NCI-H1105 treated with DMSO at 0.1 percent for 48 hours (cell line): ENCODE results near the gene POLR3H.
"Not testable (repeated sequence)": the region's sequence is repeated elsewhere in the genome, so short reads cannot be mapped to it uniquely, and the experiment has no call there.

ENCODE experiments used
- DNase-seq: peaks from one replicate; lab custom pipeline; 2025; lab: John Stamatoyannopoulos, UW

Gene POLR3H

DNA sequence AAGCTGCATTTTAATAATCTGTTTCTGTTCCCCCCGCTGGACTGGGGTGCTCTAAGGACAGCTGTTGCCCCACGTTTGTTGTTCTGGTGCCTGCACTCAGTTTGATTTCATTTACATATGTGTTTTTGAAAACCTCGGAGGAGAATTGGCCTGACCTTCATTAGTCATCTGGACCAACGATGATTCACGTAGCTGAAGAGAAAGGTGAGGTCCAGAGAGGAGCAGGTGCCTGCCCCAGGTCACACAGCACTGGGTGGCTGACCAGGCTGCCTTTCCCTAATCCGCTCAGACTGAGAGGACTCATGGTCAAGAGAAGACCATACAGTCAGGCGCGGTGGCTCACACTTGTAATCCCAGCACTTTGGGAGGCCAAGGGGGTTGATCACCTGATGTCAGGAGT is 20.3 kb upstream of the POLR3H start:
- no peak for DNase-seq

DNA sequence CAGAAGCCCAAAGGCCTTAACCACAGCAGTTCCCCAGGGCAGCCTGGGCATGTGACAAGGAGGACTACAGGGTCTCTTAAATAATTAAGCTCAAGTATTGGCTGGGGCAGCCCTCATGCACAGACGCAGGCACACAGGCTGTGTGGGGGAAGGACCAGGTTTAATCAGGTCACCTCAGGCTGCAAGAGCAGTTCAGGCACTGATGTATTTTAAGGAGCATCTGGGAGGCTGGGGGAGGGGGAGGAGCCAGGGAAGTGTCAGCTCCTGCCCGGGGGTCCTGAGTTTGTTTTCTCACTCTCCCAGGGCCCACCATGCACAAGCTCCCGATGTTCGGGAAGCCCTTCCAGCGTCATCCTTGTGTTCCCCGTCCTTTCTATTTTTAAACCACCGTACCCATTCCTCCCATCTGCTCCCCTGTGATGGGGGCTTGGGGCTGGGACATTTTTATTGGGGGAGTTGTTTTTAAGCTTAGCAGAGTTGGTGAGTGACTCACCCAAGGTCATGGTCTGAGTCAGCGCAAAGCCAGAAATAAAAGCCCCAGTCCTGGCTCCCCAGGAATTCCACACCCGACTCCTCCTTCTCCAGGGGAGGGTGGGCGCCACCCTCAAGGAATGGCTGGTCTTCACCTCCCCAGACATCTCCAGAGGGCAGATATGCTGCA is 18.9 kb upstream of the POLR3H start:
- DNase-seq: no peak

DNA sequence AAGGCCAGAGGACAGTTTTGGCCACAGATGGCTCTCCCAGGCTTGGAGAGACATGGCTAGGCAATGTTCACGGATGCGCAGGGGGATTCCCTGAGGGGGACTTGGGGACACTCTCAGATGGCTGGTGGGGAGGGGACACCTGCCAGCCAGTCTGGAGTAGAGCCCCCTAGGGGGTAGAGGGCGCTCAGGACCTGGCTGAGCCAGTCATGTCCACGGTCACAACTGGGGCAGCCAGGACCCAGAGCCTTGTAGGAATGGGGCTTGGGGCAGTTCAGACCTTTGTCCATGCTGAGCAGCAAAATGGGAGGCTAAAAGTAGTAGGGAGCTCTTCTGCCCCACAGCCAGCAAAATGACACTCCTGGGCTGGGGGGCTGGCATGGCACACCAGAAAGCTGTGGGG is 18.2 kb upstream of the POLR3H start:
- DNase-seq: no peak

DNA sequence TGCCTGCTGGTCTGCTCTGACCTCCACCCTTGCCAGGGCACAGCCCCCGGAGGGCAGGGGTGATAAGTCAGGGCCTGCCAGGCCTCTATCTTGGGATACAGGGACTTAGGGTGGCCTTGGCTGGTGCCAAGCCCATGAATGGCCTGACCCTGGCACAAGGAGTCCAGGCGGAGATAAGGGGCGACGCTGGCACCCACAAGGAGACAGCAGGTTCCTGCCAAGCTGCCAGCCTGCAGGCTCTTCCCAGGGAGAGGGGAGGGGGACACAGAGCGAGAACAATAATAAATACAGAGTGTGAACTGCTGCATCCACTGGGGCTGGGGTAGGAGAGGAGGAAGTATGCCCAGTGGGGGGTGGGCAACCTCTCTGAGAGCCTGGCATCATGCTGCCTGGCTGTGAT is 17.5 kb upstream of the POLR3H start:
- DNase-seq: no peak

DNA sequence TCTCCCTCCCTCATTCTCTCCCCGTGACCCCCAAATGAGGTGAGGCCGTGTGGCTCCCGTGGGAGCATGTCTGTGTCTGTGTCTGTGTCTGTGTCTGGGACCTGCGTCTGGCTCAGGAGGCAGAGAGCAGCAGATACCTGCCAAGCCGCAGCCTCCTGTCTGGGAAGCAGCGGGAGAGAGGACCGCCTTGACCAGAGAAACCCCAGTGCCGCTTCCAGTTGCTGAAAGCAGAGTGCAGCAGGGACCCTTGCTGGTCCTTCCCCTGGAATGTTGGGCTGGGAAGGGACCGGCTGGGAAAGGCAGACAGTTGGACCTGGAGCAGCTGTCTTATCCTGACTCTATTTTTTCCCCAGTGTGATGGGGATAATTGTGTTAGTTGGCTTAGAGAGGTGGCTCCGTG is 17.1 kb upstream of the POLR3H start:
- no peak for DNase-seq

DNA sequence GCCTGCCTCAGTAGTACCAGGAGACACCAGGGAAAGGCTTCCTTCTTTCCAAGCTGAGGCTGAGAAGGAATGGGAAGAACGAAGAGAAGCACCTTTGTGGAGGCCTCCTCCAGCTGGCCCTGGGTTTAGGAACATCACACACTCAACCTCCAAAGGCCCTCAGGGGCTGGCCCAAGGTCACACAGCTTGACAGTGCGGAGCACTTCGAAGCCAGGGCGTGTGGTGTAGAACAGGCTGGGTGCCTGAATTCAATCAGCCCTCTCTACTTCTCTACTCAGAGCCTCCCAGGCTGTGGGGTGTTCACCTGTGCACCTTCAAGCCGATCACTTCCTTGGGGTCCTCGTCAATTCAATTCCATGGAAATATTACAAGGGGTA is 15.8 kb upstream of the POLR3H start:
- DNase-seq: no peak

DNA sequence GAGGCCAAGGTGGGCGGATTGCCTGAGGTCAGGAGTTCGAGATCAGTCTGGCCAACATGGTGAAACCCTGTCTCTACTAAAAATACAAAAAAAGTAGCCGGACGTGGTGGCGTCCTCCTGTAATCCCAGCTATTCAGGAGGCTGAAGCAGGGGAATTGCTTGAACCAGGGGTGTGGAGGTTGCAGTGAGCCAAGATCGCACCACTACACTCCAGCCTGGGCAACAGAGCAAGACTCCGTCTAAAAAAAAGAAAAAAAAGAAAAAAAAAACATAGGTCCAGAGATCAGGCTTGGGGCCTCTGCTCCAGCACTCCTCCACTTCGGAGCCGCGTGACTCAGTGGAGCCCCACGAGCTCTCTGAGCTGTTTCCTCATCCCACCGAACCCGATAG is 14.0 kb upstream of the POLR3H start:
- not testable (repeated sequence) for DNase-seq

DNA sequence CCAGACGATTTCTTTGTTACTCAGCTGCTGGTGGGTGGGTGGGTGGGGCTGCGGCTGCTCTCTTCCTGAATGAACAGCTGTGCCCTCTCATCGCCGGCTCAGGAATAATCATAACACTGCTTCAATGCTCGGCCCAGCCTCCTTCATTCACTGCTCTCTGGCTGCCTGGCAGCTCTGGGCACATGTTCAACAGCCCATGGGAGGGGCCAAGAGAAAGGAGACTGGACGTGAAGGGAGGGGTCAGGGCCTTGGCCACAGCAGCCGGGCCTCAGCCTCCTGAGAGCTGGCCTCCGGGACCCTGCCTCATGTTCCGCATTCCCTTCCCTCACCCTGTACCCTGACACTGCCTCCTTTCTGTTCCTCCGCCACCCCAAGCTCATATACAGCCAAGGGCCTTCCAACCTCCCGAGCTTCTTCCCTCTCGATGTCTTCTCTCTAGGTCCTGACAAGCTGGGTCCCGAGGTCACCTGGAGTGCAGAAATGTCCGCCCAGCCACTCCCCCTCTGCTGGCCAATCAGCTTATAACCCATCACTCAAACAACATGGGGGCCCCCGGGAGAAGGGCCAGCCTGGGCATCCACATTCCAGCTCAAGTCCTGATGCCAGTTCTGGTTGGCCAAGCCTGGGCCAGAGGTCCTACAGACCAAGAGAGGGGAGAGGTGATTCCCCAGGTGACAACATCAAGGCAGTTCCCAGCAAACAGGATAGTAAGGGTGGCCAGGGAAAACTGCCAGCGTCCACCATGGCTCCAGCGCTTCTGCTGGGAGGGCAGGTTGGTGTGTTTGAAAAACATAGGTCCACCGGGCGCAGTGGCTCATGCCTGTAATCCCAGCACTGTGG is 13.4 kb upstream of the POLR3H start:
- DNase-seq: no peak

DNA sequence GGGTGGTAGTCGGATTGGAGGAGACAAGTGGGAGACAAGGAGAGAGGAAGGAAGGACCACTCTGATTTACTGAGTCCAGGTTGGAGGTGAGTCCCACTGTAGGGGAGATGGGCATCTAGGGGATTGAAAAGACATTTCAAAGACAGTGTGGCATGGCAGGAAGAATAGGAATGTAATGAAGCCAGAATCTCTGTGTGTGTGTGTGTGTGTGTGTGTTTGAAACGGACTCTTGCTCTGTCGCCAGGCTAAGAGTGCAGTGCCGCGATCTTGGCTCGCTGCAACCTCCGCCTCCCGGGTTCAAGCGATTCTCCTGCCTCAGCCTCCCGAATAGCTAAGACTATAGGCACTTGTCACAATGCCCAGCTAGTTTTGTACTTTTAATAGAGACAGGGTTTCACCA is 12.3 kb upstream of the POLR3H start:
- no peak for DNase-seq

DNA sequence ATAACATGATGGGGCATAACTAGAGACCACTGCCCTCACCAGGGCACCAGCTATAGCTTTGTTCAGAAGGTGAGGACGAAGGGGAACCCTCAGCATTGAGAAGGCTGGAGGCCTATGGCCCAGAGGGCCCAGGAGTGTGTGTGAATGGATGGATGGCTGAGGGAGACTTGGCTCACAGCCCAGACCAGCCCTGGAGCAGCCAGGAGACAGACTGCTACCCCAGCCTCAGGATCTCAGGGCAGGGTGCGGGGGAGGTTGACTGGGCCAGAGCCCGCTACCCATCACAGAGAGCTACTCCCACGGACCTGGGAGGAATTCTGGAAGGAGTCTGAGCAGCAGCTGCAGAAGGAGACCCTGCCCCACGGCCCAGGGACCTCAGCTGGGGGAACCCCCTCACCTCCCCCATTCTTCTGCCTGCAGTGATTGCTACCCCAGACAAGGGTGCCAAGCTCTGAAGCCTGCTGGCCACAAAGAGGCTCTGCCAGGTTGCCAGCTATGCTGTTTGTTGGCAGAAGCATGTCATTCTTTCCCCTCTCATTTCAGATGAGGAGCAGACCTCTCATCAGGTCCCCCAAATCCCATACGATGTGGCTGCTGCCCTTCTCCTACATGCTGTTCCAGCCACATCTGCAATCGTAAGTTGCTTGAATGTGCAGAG is 11.2 kb upstream of the POLR3H start:
- DNase-seq: no peak

DNA sequence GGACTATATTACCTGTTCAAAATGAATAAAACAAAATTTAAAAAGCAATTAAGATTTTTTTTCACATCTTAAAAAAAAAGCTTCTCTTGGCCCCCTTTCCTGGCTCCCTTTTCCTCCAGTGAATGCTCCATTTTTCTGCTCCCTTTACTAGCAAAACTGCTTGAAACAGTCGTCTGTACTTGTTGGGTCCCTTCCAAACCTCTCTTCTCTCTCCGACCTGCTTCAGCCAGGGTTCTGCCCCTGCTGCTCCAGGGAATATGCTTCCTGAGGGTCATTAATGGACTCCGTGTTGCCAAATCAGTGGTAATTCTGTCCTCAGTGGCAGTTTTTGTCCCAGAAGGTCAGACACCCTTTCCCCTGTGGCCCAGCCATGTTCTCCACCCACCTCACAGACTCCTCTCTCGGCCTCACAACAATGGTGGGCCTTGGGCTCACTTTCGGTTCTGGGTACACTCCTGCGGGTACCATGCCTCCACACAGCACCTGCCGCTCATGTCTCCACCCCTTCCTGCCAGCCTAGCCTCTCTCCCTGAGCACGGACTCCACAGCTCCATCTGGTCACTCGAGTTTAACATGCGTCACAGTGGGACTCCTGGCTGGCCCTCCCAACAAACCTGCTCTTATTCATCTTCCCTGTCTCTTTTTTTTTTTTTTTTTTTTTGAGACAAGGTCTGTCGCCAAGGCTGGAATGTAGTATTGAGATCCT is 7.8 kb upstream of the POLR3H start:
- DNase-seq: no peak

DNA sequence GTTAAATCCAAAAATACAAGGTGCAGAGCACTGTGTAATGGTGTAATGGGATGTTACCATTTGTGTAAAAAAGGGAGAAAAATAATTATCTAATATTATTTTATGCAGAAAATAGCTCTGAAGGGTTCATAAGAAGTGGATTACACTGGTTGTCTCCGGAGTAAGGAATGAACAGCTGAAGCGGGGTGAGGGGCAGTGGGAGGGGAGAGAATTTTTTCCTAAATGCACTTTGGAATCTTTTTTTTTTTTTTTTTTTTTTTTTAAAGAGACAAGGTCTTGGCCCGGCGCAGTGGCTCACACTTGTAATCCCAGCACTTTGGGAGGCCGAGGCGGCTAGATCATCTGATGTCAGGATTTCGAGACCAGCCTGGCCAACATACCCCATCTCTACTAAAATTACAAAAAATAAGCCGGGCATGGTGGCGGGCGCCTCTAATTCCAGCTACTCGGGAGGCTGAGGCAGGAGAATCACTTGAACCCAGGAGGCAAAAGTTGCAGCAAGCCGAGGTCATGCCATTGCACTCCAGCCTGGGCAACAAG is 6.8 kb upstream of the POLR3H start:
- no peak for DNase-seq

DNA sequence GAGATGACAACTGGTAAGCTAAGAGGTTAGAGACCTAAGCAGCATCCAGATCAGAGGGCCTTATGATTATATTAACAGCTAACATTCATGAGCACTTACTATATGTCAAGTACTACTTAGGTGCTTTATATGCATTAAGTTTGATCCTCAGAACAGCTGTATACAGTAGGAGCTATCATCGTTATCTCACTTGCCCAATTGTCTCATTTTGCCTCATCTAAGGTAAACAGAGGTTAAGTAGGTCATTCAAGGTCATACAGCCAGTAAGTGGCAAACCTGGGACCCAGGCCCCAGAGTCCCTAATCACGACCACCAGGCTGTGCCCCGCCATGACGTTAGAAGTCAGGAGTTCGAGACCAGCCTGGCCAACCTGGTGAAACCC is 4.6 kb upstream of the POLR3H start:
- DNase-seq: no peak

DNA sequence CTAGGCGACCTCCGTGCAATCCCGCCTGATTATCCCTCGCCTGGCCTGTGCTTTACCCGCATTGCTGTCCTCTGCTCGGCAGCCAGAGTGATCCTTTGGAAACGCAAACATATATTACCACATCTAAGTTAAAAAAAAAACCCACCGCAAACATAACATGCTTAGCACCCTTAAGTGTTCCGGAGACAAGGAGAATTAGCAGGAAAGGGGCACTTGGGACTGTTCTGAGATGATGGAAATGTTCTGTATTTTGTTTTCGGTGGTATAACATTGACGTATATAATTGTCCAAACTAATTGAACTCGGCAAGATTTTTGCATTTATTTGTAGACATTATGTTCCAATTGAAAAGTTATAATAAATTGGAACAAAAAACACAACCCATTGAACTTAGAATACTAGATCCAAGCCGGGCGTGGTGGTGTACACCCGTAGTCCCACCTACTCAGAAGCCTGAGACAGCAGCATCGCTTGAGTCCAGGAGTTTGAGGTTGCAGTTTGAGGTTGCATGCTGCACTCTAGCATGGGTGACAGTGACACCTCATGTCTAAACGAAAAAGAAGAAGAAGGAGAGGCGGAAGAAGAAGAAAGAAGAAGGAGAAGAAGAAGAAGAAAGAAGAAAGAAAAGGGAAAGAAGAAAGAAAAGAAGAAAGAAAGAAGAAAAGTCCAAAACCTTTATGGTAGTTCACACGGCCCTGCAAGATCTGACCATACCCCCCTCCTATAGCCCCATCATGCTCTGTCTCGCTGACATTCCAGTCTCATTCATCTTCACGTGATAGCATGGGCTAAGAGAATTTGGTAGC is 604 bp upstream of the POLR3H start:
- no peak for DNase-seq

DNA sequence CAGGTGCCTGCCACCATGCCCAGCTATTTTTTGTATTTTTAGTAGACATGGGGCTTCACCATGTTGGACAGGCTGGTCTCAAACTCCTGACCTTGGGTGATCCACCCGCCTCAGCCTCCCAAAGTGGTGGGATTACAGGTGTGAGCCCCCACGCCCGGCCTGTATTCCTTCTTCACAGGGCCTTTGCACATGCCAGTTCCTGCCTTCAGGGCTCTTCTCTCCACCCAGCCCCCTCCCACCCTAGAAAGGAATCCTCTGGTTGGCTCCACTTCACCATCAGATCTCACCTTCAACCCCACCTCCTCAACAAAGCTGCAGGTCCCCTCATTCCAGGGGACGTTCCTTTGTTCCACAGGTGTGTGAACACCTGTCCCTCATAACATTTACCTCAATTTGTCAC is 2.0 kb downstream of the POLR3H start:
- DNase-seq: no peak

DNA sequence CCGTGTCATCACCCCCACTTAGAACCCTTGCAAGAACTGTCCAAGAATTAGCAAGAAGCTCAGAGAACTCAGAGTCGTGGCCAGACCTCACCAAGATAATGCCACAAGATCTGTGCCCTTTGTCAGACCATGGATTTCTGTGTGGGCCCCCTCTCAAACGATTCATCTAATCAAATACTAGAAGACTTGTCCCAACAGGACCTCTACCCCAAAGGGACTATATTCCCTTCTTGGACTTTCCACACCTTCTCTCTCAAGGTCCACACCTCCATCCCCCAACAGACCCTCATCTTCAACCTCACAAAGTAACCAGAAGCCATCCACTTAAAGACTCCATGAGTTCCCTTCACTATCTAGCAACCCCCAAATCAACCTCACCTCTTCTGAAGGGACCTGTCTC is 2.8 kb downstream of the POLR3H start:
- no peak for DNase-seq

DNA sequence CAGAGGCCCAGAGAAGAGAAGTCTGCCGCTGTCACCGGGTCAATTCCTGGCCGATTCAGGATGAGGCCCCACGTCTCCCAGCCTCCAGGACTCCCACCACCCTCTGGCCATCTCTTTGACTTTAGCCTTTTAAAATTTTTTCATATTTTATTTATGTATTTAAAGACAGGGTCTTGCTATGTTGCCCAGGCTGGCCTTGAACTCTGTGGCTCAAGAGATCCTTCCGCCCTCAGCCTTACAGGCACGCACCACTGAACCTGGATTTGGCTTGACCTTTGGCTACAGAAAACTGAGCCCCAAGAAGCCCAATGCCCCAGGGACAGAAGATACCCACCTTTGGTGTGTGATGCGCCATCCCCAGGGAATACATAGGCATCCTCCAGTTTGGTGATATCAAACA is 3.9 kb downstream of the POLR3H start:
- no peak for DNase-seq

DNA sequence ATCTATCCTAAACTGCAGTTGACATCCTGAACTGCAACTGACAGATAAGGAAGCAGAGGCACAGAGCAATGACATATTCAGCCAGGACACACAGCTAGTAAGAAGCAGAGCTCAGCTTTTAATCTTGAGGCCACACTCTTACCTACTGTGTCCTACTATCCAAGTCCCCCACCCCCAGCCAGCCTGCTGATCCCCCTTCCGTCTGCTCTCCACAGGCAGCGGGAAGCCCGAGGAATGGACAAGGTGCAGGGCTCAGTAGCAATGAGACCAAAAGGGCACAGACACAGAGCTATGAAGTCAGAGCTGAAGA is 4.3 kb downstream of the POLR3H start:
- no peak for DNase-seq

DNA sequence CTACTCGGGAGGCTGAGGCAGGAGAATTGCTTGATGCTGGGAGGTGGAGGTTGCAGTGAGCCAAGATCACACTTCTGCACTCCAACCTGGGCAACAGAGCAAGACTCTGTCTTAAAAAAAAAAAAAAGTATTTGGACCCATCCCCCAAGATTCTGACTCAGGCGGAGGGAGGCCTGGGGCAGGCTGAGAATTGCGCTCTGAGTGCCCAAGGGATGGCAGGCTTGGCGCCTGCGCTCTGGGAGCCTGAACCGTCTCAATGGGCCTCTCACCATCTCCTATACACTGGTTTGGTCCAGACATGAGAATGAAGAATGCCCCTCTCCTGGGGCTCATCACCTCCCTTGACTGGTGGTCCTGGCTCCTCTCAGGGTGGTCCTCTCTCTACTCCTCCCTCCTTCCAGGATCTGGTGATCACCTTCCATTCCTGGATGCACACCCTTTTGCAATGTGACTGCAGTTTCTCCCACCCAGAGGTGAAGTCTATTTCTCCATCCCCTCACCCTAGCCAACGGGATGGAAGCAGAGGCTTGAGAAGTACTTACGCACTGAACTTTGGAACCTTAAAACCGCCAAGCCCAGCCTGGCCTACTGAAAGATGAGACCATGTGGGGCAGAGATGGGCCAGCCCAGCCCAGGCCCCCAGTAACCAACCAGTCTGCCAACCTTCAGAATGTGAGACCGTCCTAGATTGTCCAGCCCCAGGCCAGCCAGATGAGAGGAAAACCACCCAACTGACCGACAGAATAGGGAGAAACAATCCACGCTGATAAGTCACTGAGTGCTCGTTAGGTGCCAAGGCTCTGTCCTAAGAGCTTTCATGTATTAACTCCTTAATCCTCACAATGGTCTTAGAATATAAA is 4.9 kb downstream of the POLR3H start:
- DNase-seq: no peak

DNA sequence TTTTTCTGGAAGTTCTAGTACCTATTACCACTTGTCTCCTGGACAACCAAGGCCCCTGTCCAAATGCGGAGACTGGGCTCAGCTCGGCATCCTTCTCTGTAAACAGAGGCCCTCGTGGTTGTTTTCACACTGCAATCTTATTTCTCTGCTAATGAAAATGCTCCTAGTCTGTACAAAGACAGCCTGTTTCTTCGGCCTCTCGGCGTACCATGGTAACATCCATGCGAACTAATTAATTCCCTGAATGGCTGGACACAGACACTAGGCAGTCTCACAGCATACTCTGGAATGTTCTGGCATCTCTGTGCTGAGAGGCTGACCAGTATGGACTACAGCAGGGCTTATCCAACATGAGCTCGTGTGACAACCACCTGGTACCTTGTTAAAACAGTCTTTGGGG is 5.7 kb downstream of the POLR3H start:
- no peak for DNase-seq

DNA sequence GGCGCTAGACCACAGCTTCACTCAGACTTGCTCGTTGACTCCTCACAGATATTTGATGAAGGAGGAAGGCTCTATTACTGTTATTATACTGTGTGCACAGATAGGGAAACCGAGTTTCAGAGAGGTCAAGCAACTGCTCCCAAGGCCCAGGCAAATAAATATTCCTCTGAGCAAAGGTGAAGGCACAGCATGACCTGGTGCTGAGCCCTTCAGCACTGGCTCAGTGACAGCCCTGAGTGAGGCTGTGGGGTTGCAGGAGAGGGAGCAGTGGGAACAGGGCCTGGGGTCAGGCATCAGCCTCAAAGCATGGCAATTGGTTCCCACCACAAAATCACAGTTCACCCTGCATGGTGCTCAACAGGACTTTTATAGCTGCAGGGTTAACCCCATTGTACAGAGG is 7.1 kb downstream of the POLR3H start:
- no peak for DNase-seq
